Panc1 (cell line): ENCODE results near the gene FCMR. TPM values are rescaled to one million over a fixed set of nuclear protein-coding genes. Genes with fewer than 3 reads are reported as not detected.

Source experiments
- ATAC-seq: fragments of 200-7000 bp; cut with Tn5 transposase; 2 replicates; pipeline ENCODE4 v1.9.1; 2020; ENCODE audit warnings: mild to moderate bottlenecking, moderate library complexity
- BruUV-seq: library from RNA; stranded (reverse); fragments of 400-500 nt; replicated peaks from 2 replicates; lab custom pipeline; 2021; lab: Mats Ljungman, UMichigan
- CTCF ChIA-PET: fragments of 300-600 bp; sonication (Branson Sonifier 250); formaldehyde crosslinking; loops from one replicate; lab custom pipeline; 2022; ENCODE audit warnings: antibody characterized with exemption; lab: Charles Lee
- POLR2A ChIA-PET: fragments of 300-600 bp; sonication (Branson Sonifier 250); formaldehyde crosslinking; loops from one replicate; lab custom pipeline; 2022; ENCODE audit warnings: antibody characterized with exemption; lab: Charles Lee
- DNase-seq: peaks from one replicate; pipeline ENCODE4 v3.0.0-alpha.2; 2010; ENCODE audit warnings: low read depth, low spot score
- H3K27ac ChIP-seq: 2 replicates; pipeline ENCODE4 v1.5.1; 2011; ENCODE audit warnings: mild to moderate bottlenecking, low read length, inconsistent platforms
- H3K27me3 ChIP-seq: fragments of 200-500 bp; sonication (Bioruptor generic); 2 replicates; pipeline ENCODE4 v1.6.0; 2014; ENCODE audit warnings: low read length, inconsistent platforms; ENCODE audit not compliant: control insufficient read depth, insufficient read depth
- H3K36me3 ChIP-seq: fragments of 200-500 bp; sonication (Bioruptor generic); 2 replicates; pipeline ENCODE4 v1.5.1; 2014; ENCODE audit warnings: inconsistent platforms, mild to moderate bottlenecking, low read length, moderate library complexity; ENCODE audit not compliant: control insufficient read depth, insufficient read depth
- H3K4me1 ChIP-seq: 2 replicates; pipeline ENCODE4 v1.5.1; 2011; ENCODE audit warnings: inconsistent platforms, mild to moderate bottlenecking, low read length, moderate library complexity; ENCODE audit not compliant: control insufficient read depth, insufficient read depth
- H3K4me3 ChIP-seq, 2 experiments: 2 replicates each; pipeline ENCODE4 v1.5.1; 2011 to 2012; ENCODE audit warnings: low read depth in 2 of 2, low read length in 2 of 2, mild to moderate bottlenecking in 2 of 2, inconsistent platforms in 1 of 2, moderate library complexity in 1 of 2
- H3K9me3 ChIP-seq: fragments of 200-500 bp; sonication (Bioruptor generic); 2 replicates; pipeline ENCODE4 v1.5.1; 2014; ENCODE audit warnings: low read depth, mild to moderate bottlenecking, inconsistent platforms, low read length, moderate library complexity; ENCODE audit not compliant: control insufficient read depth, insufficient read depth
- CTCF ChIP-seq: fragments of 450-650 bp; IDR thresholded peaks from 2 replicates; pipeline ENCODE4 v1.5.1; 2017; ENCODE audit warnings: mild to moderate bottlenecking
- POLR2AphosphoS5 ChIP-seq: IDR thresholded peaks from 2 replicates; pipeline ENCODE4 v1.6.1; 2012; ENCODE audit warnings: mild to moderate bottlenecking, low read depth, low read length, moderate library complexity
- REST ChIP-seq, 2 experiments: IDR thresholded peaks; 2 replicates each; pipeline ENCODE4 v1.6.1; 2011 to 2012; ENCODE audit warnings: low read depth in 2 of 2, control low read depth in 1 of 2, low read length in 1 of 2, mild to moderate bottlenecking in 1 of 2, moderate library complexity in 1 of 2; ENCODE audit not compliant: insufficient read depth in 1 of 2
- SIN3A ChIP-seq: IDR thresholded peaks from 2 replicates; pipeline ENCODE4 v1.6.1; 2012; ENCODE audit warnings: low read depth, mild to moderate bottlenecking, low read length, moderate library complexity, borderline replicate concordance; ENCODE audit not compliant: insufficient read depth
- TCF7L2 ChIP-seq: IDR thresholded peaks from 2 replicates; pipeline ENCODE4 v1.6.1; 2011; ENCODE audit warnings: mild to moderate bottlenecking, low read depth, low read length, inconsistent platforms
- in situ Hi-C: cut with HindIII; loops from 2 replicates; pipeline ENCODE4 v1.10.0; 2016; ENCODE audit warnings: low sequenced_read_pairs, low pct_unique_long_range_greater_than_20kb
- intact Hi-C: fragments of 100-400 bp; cut with micrococcal nuclease; formaldehyde crosslinking; loops from one replicate; pipeline ENCODE4 v1.10.0; 2022; ENCODE audit not compliant: unreplicated experiment
- total RNA-seq: library from RNA; stranded (reverse); gene quantifications from one replicate; pipeline ENCODE4 v1.2.1, GENCODE V29; 2021; ENCODE audit not compliant: unreplicated experiment

The FCMR gene
- total RNA-seq, 1 experiment from 2014 or later, result 0.41 TPM

GRCh38 chr1:206909161-206909882 is 12.4 kb downstream of the FCMR start:
- Histone ChIP-seq H3K4me3 (peak overlapping the region; percentile 46 to 52), H3K27ac (no peak overlapping the region), H3K27me3 (peaks cover 21% of the 10 kb centered on the region), H3K9me3 (no peaks in the 10 kb centered on the region), H3K4me1 (no peaks in the 10 kb centered on the region), H3K36me3 (no peaks in the 10 kb centered on the region)
- intact Hi-C loops, result no loop called here
- ChIA-PET POLR2A (interaction anchor here (0.6 kb wide), 1 partner anchor 279 kb away, joined by 6 read pairs; no protein-coding TSS in a partner anchor), CTCF (interaction anchor here (0.6 to 1.8 kb wide), 2 partner anchors 32 to 175 kb away, joined by 3 to 8 read pairs; no protein-coding TSS in a partner anchor)
- TF ChIP-seq REST (IDR thresholded peaks at IDR 0.05; ENCODE audit: insufficient read depth in 1 of 2, low read depth in 2 of 2, low read length in 1 of 2) (no peak), POLR2AphosphoS5 (no peak), CTCF (no peak), SIN3A (no peak), TCF7L2 (no peak)
- no TSS peak for BruUV-seq
- peak; percentile 70 for ATAC-seq
- no peak for DNase-seq
- in situ Hi-C loops, result no loop called here

- TF ChIP-seq TCF7L2, result no peak
- TF ChIP-seq SIN3A, result no peak
- TF ChIP-seq CTCF, result no peak
- no peak for TF ChIP-seq REST (IDR thresholded peaks at IDR 0.05; ENCODE audit: insufficient read depth in 1 of 2, low read depth in 2 of 2, low read length in 1 of 2)
- TF ChIP-seq POLR2AphosphoS5, result no peak
- H3K4me1 ChIP-seq, result no peaks in the 10 kb centered on the region
- H3K27me3 ChIP-seq, result peaks cover 20% of the 10 kb centered on the region
- in situ Hi-C loops (no loop called here), intact Hi-C loops (no loop called here)
- H3K27ac ChIP-seq, result no peak overlapping the region
- no peak for DNase-seq
- CTCF ChIA-PET, result no interaction called here
- H3K36me3 ChIP-seq, result no peaks in the 10 kb centered on the region
- no peaks in the 10 kb centered on the region for H3K9me3 ChIP-seq
- H3K4me3 ChIP-seq, result no peak overlapping the region
- POLR2A ChIA-PET, result no interaction called here
- no peak for ATAC-seq
- BruUV-seq, result no TSS peak
Measured at GRCh38 chr1:206908038-206908437, 13.7 kb downstream of the FCMR start.
